ENCODE measurements around the gene TBC1D8. TPM values are rescaled to one million over a fixed set of nuclear protein-coding genes. Genes with fewer than 3 reads are reported as not detected.

TBC1D8 gene
- total RNA-seq, 4 donors from 2014 or later = 19.5 to 46.9 (median 24.8) TPM

GRCh38 chr2:100974712-100975520, 176.3 kb downstream of the TBC1D8 start:
- no peaks in the 10 kb centered on the region for H3K27me3 ChIP-seq
- WGBS, 2 donors = 89 to 93% methylated on average over 15 to 21 of the region's 22 CpGs
- intact Hi-C loops (cut with DNase I) = no loop called here
- DNase-seq = no peak
- H3K4me3 ChIP-seq = no peak overlapping the region
- TF ChIP-seq POLR2A (IDR thresholded peaks at IDR 0.05) = no peak
- TF ChIP-seq, protein P1, sequence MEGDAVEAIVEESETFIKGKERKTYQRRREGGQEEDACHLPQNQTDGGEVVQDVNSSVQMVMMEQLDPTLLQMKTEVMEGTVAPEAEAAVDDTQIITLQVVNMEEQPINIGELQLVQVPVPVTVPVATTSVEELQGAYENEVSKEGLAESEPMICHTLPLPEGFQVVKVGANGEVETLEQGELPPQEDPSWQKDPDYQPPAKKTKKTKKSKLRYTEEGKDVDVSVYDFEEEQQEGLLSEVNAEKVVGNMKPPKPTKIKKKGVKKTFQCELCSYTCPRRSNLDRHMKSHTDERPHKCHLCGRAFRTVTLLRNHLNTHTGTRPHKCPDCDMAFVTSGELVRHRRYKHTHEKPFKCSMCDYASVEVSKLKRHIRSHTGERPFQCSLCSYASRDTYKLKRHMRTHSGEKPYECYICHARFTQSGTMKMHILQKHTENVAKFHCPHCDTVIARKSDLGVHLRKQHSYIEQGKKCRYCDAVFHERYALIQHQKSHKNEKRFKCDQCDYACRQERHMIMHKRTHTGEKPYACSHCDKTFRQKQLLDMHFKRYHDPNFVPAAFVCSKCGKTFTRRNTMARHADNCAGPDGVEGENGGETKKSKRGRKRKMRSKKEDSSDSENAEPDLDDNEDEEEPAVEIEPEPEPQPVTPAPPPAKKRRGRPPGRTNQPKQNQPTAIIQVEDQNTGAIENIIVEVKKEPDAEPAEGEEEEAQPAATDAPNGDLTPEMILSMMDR (IDR thresholded peaks at IDR 0.05) = no peak
- H3K36me3 ChIP-seq = peaks cover 0 to 100% (median 0%) of the 10 kb centered on the region in 3 donors
- H3K27ac ChIP-seq = no peak overlapping the region
- no peaks in the 10 kb centered on the region for H3K4me1 ChIP-seq
- no peaks in the 10 kb centered on the region for H3K9me3 ChIP-seq

DNA sequence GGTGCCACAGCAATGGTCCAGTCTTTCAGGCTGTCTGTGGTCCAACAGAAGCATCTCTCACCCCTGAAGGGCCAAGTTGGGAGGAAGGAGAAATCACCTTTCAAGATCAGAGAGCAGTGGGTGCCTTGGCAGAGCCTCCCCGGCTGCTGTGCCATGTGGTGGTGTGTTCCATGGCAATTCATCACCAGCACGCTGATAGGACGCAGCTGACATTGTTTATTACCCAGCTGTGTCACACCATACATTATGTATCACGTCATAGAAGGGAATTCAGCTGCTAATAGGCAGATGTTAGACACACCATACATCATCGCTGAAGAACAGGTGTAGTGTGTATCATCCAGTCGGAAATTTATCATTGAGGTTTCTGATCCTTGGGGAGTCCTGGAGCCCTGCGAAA, 178.7 kb downstream of the TBC1D8 start:
- Histone ChIP-seq H3K9me3 (no peaks in the 10 kb centered on the region), H3K27ac (no peak overlapping the region), H3K27me3 (no peaks in the 10 kb centered on the region), H3K36me3 (peaks cover 0 to 100% (median 6%) of the 10 kb centered on the region in 3 donors), H3K4me3 (no peak overlapping the region), H3K4me1 (no peaks in the 10 kb centered on the region)
- intact Hi-C loops (cut with DNase I) = no loop called here
- no peak for TF ChIP-seq POLR2A (IDR thresholded peaks at IDR 0.05)
- TF ChIP-seq, protein P1 (IDR thresholded peaks at IDR 0.05) = no peak
- WGBS, 2 donors = 81 to 88% methylated on average over 6 to 7 of the region's 7 CpGs
- no peak for DNase-seq

DNA sequence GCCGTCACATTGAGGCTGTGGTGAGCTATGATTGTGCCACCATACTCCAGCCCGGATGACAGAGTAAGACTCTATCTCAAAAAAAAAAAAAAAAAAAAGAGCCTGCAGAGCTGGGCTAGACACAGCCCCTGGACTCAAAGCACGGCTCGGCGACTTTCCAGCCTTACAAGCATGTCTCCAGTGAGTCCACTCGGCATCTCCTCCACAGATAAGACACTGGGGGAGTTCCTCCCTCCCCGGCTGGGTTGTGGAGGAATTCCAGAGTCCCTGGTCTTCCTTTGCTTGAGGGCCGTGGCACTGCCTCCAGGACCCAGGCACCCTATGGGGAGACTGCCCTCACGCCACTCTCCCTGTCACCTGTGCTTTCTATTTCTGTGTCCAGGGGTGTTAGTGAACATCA, 180.0 kb downstream of the TBC1D8 start:
- TF ChIP-seq, protein P1 (IDR thresholded peaks at IDR 0.05) = no peak
- TF ChIP-seq POLR2A (IDR thresholded peaks at IDR 0.05) = no peak
- DNase-seq = no peak
- intact Hi-C loops (cut with DNase I) = no loop called here
- no peaks in the 10 kb centered on the region for H3K27me3 ChIP-seq
- 85 to 90% methylated on average over 9 of the region's 9 CpGs for WGBS, 2 donors
- H3K36me3 ChIP-seq = peaks cover 0 to 91% (median 6%) of the 10 kb centered on the region in 3 donors
- no peak overlapping the region for H3K4me3 ChIP-seq
- no peaks in the 10 kb centered on the region for H3K4me1 ChIP-seq
- H3K9me3 ChIP-seq = no peaks in the 10 kb centered on the region
- H3K27ac ChIP-seq = no peak overlapping the region

- no peaks in the 10 kb centered on the region for H3K27me3 ChIP-seq
- H3K4me1 ChIP-seq = no peaks in the 10 kb centered on the region
- intact Hi-C loops (cut with DNase I) = no loop called here
- H3K4me3 ChIP-seq = no peak overlapping the region
- H3K9me3 ChIP-seq = no peaks in the 10 kb centered on the region
- TF ChIP-seq, protein P1 (IDR thresholded peaks at IDR 0.05) = no peak
- TF ChIP-seq POLR2A (IDR thresholded peaks at IDR 0.05) = no peak
- DNase-seq = no peak
- H3K27ac ChIP-seq = no peak overlapping the region
- 88 to 100% methylated on average over 1 to 4 of the region's 7 CpGs for WGBS, 2 donors
- peaks cover 0 to 91% (median 6%) of the 10 kb centered on the region in 3 donors for H3K36me3 ChIP-seq
Observed at GRCh38 chr2:100969998-100970397, 181.2 kb downstream of the TBC1D8 start.

Data from esophagus squamous epithelium (tissue), 5 donors.